Measurements from ENCODE around the gene SLC47A2.

GRCh38 chr17:19737305-19738072, 21.1 kb upstream of the SLC47A2 start:
- TF ChIP-seq CEBPB (IDR thresholded peaks at IDR 0.05) (no peak), TAF1 (IDR thresholded peaks at IDR 0.05; ENCODE audit: low read depth) (no peak), REST (IDR thresholded peaks at IDR 0.05; ENCODE audit: low read depth) (no peak), EP300 (IDR thresholded peaks at IDR 0.05; ENCODE audit: borderline replicate concordance) (no peak), TEAD4 (IDR thresholded peaks at IDR 0.05) (no peak), EGR1 (IDR thresholded peaks at IDR 0.05) (no peak), NFIC (IDR thresholded peaks at IDR 0.05) (no peak), FOXM1 (IDR thresholded peaks at IDR 0.05; ENCODE audit: borderline replicate concordance, low read depth) (no peak), RAD21 (IDR thresholded peaks at IDR 0.05; ENCODE audit: low read depth) (no peak), MAX (IDR thresholded peaks at IDR 0.05) (no peak), CREB1 (IDR thresholded peaks at IDR 0.05; ENCODE audit: low read depth) (no peak), USF1 (IDR thresholded peaks at IDR 0.05) (no peak)
